OCI-LY3 (cell line): ENCODE results near the gene OR10AG1.

Experiments used
- H2AFZ ChIP-seq: fragments of 200-600, 300-600 bp; shearing (Covaris generic); 2 replicates; pipeline ENCODE4 v1.6.0; 2014; ENCODE audit warnings: antibody characterized with exemption, low read depth, low read length
- H3K27ac ChIP-seq: fragments of 200-600, 300-600 bp; sonication (generic); 2 replicates; pipeline ENCODE4 v1.5.1; 2014; ENCODE audit warnings: mild to moderate bottlenecking, low read length, moderate library complexity, mixed read lengths
- H3K27me3 ChIP-seq: fragments of 200-600, 300-600 bp; sonication (generic); 2 replicates; pipeline ENCODE4 v1.6.1; 2014; ENCODE audit warnings: low read depth, low read length, mixed read lengths
- H3K36me3 ChIP-seq: fragments of 200-600, 300-600 bp; sonication (generic); replicated peaks from 2 replicates; pipeline ENCODE3; 2014; ENCODE audit warnings: low read depth, low read length, mixed read lengths
- H3K4me1 ChIP-seq: fragments of 300-600, 200-600 bp; sonication (generic); 2 replicates; pipeline ENCODE4 v1.6.1; 2014; ENCODE audit warnings: low read length, mixed read lengths
- H3K4me2 ChIP-seq: fragments of 200-600, 300-600 bp; sonication (generic); 2 replicates; pipeline ENCODE4 v1.6.1; 2014; ENCODE audit warnings: low read length, mixed read lengths
- H3K4me3 ChIP-seq: fragments of 300-600, 200-600 bp; sonication (generic); 2 replicates; pipeline ENCODE4 v1.5.1; 2014; ENCODE audit warnings: antibody characterized with exemption, mild to moderate bottlenecking, low read length, moderate library complexity
- H3K79me2 ChIP-seq: fragments of 300-600, 200-600 bp; shearing (Covaris generic); 2 replicates; pipeline ENCODE4 v1.6.1; 2014; ENCODE audit warnings: mild to moderate bottlenecking, low read length, mixed read lengths
- H3K9ac ChIP-seq: fragments of 300-600, 200-600 bp; shearing (Covaris generic); 2 replicates; pipeline ENCODE4 v1.6.0; 2014; ENCODE audit warnings: mild to moderate bottlenecking, low read length, moderate library complexity
- H3K9me3 ChIP-seq: fragments of 200-600, 300-600 bp; shearing (Covaris generic); 2 replicates; pipeline ENCODE4 v1.6.1; 2014; ENCODE audit warnings: low read length, mixed read lengths; ENCODE audit not compliant: insufficient read depth
- H4K20me1 ChIP-seq: fragments of 200-600, 300-600 bp; sonication (generic); 2 replicates; pipeline ENCODE4 v1.6.1; 2016; ENCODE audit warnings: low read length, mixed read lengths; ENCODE audit not compliant: insufficient read depth
- EZH2phosphoT487 ChIP-seq: fragments of 200-600 bp; shearing (Covaris generic); IDR thresholded peaks from 2 replicates; pipeline ENCODE4 v1.6.1; 2018; ENCODE audit warnings: antibody characterized with exemption, mixed run types, low read depth
- TF ChIP-seq, protein P1 (sequence below): fragments of 200-600, 300-600 bp; sonication (generic); IDR thresholded peaks from 2 replicates; pipeline ENCODE4 v1.5.1; 2014; ENCODE audit warnings: antibody characterized with exemption, low read length, low read depth

The OR10AG1 gene

DNA sequence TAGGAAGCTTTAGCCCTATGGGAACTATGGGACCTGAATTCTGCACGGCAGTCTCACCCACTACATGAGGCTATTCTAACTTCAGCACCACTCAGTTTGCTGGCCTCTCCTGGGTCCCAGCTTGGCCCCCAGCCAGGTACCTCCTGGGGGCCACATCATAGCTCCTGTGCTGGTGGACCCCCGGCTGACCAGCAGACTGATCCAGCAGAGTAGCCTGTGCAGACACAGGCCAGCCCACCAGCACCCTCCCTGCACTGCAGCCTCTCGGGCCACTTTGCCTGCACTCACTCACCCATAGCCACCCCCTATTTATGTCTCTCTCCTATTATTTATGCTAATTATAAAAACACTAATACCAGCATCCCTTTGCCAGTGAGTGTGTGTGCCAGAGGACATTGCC, 1.2 kb upstream of the OR10AG1 start:
- TF ChIP-seq, protein P1, sequence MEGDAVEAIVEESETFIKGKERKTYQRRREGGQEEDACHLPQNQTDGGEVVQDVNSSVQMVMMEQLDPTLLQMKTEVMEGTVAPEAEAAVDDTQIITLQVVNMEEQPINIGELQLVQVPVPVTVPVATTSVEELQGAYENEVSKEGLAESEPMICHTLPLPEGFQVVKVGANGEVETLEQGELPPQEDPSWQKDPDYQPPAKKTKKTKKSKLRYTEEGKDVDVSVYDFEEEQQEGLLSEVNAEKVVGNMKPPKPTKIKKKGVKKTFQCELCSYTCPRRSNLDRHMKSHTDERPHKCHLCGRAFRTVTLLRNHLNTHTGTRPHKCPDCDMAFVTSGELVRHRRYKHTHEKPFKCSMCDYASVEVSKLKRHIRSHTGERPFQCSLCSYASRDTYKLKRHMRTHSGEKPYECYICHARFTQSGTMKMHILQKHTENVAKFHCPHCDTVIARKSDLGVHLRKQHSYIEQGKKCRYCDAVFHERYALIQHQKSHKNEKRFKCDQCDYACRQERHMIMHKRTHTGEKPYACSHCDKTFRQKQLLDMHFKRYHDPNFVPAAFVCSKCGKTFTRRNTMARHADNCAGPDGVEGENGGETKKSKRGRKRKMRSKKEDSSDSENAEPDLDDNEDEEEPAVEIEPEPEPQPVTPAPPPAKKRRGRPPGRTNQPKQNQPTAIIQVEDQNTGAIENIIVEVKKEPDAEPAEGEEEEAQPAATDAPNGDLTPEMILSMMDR, result no peak
- TF ChIP-seq EZH2phosphoT487, result no peak
- H3K4me2 ChIP-seq, result no peak overlapping the region
- no peaks in the 10 kb centered on the region for H3K27me3 ChIP-seq
- H3K36me3 ChIP-seq, result no peaks in the 10 kb centered on the region
- H3K9me3 ChIP-seq, result no peaks in the 10 kb centered on the region
- H3K27ac ChIP-seq, result no peak overlapping the region
- no peak overlapping the region for H3K4me3 ChIP-seq
- no peaks in the 10 kb centered on the region for H4K20me1 ChIP-seq
- no peak overlapping the region for H2AFZ ChIP-seq
- H3K79me2 ChIP-seq, result no peaks in the 10 kb centered on the region
- peaks cover 5% of the 10 kb centered on the region for H3K4me1 ChIP-seq
- H3K9ac ChIP-seq, result no peak overlapping the region

DNA sequence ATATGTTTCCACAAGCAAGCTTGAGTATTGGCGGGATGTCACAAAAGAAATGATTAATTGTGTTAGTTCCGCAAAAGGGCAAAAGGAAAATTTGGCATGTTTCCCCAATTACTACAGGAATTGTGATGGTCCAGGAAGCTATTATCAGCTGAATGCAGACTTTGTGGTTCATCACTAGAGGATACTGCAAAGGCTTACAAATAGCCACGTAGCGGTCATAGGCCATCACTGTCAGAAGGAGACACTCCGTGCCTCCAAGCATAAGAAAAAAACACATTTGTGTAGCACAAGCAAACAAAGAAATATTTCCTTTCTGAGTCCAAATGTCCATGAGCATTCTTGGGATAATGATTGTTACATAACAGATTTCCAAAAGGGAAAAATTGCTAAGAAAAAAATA, 1.8 kb downstream of the OR10AG1 start:
- H3K9ac ChIP-seq, result no peak overlapping the region
- no peak overlapping the region for H3K27ac ChIP-seq
- H3K79me2 ChIP-seq, result no peaks in the 10 kb centered on the region
- H3K4me1 ChIP-seq, result peaks cover 5% of the 10 kb centered on the region
- H3K9me3 ChIP-seq, result no peaks in the 10 kb centered on the region
- H3K27me3 ChIP-seq, result no peaks in the 10 kb centered on the region
- no peaks in the 10 kb centered on the region for H3K36me3 ChIP-seq
- H2AFZ ChIP-seq, result no peak overlapping the region
- H3K4me3 ChIP-seq, result no peak overlapping the region
- no peak overlapping the region for H3K4me2 ChIP-seq
- TF ChIP-seq EZH2phosphoT487, result no peak
- TF ChIP-seq, protein P1, result no peak
- H4K20me1 ChIP-seq, result no peaks in the 10 kb centered on the region

DNA sequence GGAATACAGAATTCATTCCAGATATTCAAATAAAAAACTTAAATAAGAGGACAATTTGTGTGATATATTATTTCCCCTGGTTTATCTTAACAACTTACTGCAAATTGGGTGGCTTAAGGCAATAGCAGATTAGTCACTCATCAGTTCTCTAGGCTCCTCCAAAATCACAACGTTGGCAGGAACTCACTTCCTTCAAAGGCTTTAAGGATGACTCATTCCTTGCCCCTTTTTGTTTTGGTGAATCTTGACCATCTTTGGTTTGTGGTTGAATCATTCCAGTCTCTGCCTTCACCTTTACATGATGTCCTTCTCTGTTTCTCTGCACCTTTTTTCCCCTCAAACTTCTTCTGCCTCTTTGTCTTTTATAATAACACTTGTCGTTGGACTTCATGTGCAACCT, 3.4 kb downstream of the OR10AG1 start:
- H2AFZ ChIP-seq, result no peak overlapping the region
- H3K4me2 ChIP-seq, result no peak overlapping the region
- no peaks in the 10 kb centered on the region for H4K20me1 ChIP-seq
- peaks cover 5% of the 10 kb centered on the region for H3K4me1 ChIP-seq
- H3K36me3 ChIP-seq, result no peaks in the 10 kb centered on the region
- H3K9me3 ChIP-seq, result no peaks in the 10 kb centered on the region
- TF ChIP-seq EZH2phosphoT487, result no peak
- TF ChIP-seq, protein P1, result no peak
- H3K27me3 ChIP-seq, result no peaks in the 10 kb centered on the region
- H3K9ac ChIP-seq, result no peak overlapping the region
- H3K79me2 ChIP-seq, result no peaks in the 10 kb centered on the region
- no peak overlapping the region for H3K27ac ChIP-seq
- H3K4me3 ChIP-seq, result no peak overlapping the region

DNA sequence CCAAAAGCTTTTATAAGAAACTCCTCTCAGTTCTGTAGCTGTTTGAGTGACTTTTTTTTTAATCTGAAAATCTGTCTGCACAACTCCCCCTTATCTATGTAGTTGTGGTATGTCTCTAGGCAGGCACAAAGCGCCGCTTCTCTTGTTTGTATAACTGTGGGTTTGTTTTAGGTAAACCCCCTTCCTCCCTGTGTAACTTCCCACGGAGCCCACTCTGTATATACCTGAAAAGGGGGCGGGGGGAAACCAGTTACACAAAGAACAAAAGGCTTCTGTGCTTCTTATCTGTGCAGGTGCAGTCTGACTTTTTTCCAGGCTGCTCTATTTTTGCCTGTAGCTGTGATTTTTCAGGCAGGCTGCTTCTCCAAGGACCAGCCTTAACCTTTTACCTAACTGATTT, 13.2 kb downstream of the OR10AG1 start:
- no peaks in the 10 kb centered on the region for H3K9me3 ChIP-seq
- H3K4me3 ChIP-seq, result no peak overlapping the region
- no peak overlapping the region for H3K27ac ChIP-seq
- TF ChIP-seq, protein P1, result no peak
- no peak for TF ChIP-seq EZH2phosphoT487
- H3K27me3 ChIP-seq, result no peaks in the 10 kb centered on the region
- no peak overlapping the region for H2AFZ ChIP-seq
- H3K4me1 ChIP-seq, result no peaks in the 10 kb centered on the region
- no peaks in the 10 kb centered on the region for H4K20me1 ChIP-seq
- no peak overlapping the region for H3K9ac ChIP-seq
- no peak overlapping the region for H3K4me2 ChIP-seq
- no peaks in the 10 kb centered on the region for H3K36me3 ChIP-seq
- no peaks in the 10 kb centered on the region for H3K79me2 ChIP-seq
